Ureter (tissue), 1 donor: ENCODE measurements around the gene CHMP4A. TPM values are rescaled to one million over a fixed set of nuclear protein-coding genes. Genes with fewer than 3 reads are reported as not detected.
A peak's percentile ranks its signal among the peaks of the same experiment; 100 is the strongest.

Source experiments
- DNase-seq: peaks from one replicate; pipeline ENCODE4 v3.0.0-alpha.2; 2020; ENCODE audit warnings: low spot score
- total RNA-seq: library from RNA; stranded (reverse); gene quantifications from one replicate; pipeline ENCODE4 v1.2.4, GENCODE V29; 2023
- donor health status: DM: yes; HTN: yes; CAD: no.

The CHMP4A gene
- total RNA-seq, 1 donor from 2014 or later: 58.6 TPM

DNA sequence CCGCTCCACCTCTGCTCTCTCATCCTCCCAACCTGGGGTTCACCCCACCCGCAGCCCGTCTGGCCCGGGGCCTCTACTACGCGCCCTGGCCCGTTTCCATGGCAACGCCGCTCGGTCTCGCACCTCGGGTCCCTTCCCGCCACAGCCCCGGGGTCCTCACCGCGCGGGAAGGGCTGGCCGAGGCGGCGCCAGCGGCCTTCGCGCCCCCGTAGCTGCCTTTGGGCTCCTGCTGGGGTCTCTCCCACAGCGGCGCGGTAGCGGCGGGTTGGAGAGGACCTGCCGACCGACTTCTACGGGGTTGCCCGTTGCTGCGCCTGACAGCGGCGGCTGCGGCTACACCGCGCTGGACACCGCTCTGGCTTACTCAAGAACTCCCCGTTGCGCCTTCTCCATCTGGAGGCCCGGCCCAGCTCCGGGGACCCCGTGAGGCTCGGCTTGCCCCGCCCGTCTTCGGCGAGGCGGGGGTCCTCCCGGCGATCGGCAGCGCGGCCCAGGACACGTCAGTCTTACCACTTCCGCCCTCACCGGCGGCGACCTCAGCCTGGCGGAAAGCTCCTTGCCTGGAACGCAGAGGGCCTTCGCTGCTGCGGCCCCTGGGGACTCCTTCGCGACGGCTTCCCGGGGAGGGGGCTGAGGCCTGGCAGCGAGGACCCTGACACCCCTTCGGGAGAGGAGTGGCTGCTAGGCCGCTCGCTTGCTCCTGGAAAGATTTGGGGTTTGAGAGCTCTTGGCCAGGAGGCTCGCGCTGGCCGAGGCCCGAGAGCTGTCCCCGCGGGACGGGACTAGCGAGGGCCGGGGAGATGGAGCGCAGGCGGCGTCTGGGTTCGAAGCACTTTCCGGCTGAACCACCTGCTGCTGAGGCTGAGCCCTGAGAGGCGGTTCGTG, 17.9 kb downstream of the CHMP4A start, which contains the start of gene TM9SF1:
Gene TM9SF1, minus strand, starts transcription at position 256 of the 885 bp plus-strand sequence. CDS start 422 bp downstream, outside the sequence.
- DNase-seq: peak; percentile 88

DNA sequence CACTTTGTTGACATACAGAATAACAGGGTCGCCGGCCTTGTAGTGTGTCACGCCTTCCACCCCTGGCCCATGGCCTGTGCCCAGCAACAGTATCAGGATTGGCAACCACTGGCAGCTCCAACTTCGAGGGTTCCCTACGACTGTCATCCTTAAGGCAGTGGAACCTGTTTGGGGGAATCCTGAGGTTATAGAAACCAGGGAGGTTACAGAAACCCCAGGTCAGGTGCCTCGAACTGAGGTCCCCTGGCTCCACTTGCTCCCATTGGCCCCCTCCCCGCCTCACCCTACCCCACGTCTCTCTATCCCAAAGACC, 18.5 kb downstream of the CHMP4A start:
- DNase-seq: no peak

DNA sequence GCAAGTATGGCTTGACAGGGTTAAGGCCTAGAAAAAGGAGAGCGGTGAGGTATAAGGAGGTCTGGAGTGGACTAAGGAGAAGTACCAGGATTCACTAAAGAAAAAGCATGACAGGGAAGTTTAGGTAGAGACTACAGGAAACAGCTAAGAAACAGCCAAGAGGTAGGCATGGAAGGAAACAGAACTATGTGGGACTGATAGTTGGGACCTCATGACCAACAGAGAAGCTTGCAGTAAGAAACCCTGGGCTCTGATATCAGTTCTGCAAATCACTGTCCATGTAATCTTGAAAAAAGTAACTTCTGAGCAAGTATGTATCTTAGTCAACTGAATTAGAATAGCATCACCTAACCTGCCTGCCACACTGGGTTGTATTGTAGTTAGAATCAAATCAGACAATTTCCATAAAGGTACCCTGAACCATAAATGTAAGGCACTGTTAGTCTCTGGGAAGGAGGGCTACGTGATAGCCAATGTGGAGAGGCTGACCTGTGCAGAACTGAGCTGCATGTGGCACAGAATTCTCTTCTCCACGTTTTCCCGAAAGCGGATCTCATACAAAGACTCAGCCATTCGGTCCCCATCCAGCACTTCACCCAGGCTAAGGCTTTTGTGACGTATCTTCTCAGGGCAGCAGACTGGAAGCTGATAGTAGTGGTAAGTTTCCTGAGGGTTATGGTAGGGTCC, 19.0 kb downstream of the CHMP4A start:
- no peak for DNase-seq

DNA sequence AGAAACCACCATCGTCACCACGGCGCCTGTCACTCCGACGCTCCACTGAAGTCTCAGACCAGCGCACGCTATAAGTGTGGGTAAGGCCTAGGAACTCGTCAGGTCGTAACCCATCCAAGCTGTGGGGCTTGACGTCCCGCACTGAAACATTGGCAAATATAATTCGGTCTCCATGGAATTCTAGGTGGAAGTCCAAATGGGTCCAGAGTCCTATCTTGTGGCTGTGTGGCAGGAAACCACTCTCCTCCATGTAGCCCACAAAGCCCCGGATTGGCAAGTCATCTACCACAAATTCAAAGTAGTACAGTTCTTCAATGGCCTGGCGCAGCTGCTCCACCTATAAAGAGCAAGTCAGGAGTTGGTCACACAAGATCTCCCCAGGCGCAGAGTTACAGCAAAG, 20.4 kb downstream of the CHMP4A start:
- no peak for DNase-seq

DNA sequence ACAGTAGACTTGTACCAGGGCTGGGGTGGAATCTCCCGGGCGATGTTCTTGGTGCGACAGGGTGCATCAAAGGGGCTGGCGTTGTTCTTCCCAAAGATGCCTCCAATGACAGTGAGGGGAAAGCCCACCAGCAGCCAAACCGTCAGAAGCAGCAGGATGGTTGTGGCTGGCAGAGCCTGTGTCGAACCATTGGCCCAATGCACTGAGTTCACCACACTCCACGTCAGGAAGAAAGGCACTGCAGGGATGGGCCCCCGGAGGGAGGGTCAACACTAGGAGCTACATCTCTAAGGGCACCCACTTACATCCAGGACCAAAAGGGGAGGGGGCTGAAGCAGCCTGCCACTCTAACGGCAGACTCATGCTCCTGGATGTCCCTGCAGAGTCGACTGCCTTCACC, 22.9 kb downstream of the CHMP4A start:
- DNase-seq: no peak

DNA sequence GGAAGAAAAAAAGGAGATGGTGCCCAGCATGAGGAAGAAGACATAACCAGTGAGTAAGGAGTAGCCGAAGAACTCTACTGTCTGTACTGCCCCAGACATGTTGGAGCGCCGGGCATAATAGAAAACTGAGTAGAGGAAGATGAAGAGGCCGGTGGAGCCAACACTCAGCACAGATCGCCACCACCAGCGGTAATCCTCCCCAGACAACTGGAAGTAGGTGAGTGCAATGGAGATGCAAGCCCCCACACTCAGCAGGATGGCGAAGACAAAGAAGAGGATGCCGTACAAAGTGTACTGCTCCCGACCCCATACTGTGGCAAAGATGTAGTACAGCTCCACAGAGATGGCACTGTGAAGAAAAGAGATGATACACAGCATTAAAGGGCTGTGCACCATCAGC, 23.8 kb downstream of the CHMP4A start:
- DNase-seq: no peak

DNA sequence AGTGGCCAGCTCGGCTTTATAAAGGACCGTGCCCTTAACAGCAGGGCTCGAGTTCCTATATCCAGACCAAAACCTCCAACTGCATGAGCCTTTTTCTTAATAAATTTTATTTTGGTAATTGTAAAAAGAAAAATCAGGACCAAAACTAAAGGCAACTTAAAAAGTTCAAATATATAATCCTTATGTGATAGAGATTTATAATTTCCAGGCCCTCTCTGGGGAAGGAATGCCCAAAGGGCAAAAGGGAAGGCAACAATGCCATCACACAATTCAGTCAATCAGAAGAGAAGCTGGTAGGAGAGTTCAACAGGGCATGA, 24.3 kb downstream of the CHMP4A start:
- DNase-seq: no peak

DNA sequence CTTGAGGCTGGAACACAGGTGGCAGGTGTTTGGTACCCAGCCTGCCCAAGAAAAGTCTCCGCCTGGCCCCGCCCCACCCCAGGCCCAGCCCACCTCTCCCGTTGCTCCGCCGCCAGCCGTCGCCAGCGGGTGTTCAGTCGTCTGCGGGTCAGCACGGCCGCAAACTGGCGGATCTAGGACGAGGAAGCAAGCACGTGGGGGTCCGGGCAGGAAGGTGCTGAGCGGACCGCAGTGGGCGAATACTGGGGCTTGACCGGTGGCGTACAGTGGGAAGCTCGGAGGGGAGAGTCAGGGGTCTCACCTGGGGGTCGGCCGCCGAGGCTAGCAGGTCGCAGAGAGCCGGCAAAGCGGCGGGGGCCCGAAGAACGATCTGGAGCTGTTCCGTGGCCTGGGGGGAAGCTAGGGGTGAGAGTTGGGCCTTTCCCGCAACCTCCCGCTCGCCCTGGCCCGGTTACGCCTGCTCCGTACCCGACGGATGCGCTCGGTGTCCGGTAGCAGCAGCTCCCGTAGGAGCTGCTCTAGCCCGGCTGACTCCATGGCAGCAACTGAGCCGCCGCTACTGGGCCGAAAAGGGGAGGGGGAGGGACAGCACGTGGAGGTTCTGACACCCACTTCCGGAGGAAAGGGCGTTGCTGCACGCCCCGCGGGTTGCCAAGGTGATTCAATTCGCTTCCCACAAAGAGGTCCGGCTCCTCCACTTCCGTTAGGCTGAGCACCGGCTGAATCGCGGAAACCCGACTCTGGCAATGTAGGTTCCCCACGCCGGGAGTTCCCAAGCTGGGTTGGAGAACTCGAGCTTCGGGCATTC, 24.8 kb downstream of the CHMP4A start, which contains the start of gene IPO4:
Gene IPO4, minus strand, starts transcription at position 566 of the 808 bp plus-strand sequence. Its CDS starts 29 bp downstream, at position 537.
- peak; percentile 98 for DNase-seq

DNA sequence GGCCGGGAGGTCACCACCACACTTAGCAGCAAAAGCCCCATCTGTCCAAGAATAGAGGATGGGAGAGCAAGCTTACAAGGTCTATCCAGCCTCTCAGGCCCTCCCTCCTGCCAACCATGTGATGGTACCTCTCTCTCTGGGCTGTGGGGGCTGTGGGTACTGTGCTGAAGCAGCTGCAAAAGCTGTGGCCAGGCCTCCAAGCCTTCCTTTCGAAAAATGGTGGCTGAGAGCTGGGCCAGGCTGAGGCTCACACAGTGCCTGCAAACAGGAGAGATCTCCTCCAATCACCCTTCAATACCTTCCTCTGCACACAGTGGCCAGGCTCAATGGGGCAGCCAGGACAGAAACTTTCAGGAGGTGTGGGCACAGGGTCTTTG, 25.8 kb downstream of the CHMP4A start:
- DNase-seq: no peak

DNA sequence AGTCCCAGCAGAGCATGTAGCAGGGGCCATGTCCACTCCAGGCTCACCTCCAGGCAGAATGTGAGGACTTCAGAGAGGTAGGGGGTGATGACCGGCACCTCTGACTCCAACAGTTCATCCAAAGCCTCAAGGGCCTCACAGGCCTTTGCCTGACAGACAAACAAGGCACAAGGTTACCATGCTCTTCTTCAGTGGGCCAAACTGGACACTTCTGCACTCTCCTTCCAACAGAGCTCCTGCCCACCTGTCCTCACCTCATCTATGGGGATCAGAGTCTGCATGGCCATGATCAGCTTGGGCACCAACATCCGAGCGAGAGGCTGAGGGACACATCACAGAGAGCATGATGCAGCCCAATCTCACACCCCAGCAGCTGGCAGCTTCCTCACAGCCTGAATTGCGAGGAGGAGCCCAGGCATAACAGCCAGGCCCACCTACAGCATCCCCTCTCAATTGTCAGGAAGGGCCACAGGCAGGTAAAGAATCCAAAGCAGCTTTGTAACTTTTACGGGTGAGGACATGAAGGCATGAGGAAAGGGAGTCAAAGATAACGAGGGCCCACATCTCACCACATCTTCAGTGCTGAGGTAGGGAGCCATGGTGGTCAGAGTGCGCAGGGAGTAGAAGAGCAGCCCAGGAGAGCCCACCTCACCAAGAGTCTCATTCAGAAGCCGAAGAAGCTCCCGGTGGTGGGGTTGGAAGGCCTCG, 26.3 kb downstream of the CHMP4A start:
- DNase-seq: no peak

DNA sequence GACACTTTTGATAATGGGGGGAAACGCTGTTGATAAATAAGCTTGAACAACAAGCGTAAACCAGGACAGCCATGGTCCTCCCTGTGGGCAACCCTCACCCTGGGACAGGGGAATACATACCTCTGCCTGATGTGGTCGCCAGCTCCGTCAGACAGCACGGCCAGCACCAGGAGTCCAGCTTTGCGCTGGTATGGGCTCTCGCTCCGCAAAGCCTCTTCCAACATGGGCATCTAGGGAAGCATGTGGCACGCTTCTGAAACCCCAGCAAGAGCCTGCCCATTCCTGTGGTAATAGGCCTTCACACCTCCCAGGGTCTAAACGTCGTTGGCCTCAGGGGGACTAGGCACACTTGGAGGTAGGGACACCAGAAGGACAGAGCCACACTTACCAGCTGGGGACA, 27.5 kb downstream of the CHMP4A start:
- DNase-seq: no peak

DNA sequence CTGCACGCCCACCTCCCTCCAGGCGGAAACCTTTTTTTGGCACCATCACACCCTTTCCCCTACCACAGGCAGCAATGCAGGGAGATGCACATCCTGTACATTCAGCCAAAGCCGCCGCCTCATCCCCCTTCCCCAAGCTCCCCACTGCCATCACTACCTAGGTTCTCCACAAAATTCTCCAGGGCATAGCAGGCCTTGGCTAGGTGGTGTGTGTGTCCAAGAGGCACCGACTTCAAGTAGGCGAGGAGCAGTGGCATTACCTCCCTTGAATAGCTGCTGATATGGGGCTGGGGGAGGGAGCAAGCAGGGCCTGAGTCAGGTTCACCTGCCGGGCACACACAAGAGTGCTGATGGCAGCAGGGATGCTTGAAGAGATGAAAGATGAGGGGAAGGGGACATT, 28.3 kb downstream of the CHMP4A start:
- no peak for DNase-seq

DNA sequence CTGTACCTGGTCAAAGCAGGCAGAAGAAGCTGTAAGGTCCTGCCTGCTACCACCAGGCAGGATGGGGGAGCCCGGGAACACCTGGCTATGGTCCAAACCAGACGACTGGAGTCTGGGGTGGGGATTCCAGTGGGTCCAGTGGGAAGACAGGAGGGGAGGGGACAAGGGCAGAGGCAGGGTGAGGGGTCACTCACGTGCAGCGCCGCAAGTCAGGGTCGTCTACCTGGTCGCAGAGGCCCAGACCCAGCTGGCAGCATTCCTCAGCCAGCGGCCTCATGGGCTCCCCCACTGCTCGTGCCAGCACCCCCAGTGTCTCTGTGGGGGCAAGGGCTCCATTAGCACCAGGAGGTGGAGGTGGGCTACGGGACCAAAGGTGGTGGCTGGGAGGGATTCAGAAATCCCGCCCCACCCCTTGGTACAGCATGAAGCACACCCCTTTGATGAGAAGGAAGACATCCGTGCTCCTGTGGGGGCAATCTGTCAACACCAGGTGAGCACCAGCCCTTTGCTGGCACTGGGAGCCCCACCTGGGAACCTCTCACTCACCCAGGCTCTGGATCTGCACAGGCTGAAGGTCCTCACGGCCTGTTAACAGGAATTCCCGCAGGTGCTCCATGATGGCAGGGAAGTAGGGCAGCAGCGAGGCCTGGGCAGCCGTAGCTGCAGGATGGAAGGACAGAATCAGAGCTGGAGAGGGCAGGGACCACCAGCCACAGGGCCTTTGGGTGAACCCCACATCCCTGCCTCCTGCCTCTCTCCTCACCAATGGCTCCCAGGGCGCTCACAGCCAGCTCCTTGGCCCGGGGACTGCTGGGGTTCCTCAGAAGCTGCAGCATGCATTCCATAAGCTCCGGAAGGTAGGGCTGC, 29.0 kb downstream of the CHMP4A start:
- no peak for DNase-seq

DNA sequence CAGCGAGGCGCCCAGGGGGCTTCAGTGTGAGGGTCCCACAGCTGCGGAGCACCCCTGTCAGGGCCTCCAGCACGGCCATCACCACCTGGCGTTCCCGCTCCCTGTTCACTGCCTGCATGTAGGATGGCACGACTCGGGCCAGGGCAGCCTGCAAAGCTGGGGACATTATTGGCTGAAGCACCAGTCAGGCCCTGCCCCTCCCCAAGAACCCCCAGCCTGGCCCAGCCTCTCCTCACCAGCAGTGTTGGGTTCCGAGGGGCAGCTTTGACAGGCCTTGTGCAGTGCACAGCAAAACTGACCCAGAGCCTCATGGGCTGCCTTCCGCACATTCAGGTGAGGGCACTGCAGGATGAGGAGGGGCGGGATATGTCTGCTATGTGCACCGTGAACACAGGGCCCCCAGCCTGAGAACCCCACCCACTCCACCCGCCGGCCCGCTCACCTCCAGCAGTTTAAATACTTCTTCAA, 30.2 kb downstream of the CHMP4A start:
- DNase-seq: no peak

DNA sequence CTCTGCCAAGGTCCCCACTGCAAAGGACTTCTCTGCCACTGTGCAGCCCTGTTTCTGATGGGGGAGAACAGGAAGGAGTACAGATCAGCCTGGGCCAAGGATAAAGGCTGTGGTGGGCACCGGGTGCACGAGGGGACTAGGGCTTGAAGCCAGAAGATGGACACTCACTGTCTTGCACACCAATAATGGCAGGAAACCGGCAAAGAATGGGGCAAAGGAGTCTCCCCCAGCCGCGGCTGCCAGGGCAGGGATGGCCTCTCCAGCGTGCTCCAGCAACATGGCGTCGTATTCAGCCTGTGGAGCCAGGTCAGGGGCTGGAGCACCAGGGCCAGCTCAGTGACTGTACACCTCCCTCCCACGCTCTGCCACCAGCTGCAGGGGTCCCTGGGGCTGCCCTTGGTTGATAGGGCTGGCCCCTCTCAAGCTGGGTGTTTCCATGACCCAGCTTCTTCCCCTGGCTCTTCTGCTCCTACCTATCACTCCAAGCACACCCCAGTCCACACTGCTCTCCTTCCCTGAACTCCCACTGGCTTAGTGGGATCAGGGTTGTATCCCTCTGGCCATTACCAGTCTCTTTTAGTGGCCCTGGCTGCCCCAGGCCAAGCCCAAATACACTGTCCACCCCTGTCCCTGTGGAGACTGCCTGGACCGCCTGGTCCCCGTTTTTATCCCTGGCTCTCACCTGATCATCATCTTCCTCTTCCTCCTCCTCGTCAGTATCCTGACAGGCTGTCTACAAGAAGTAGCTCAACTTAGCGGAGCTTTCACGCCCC, 31.0 kb downstream of the CHMP4A start:
- no peak for DNase-seq

DNA sequence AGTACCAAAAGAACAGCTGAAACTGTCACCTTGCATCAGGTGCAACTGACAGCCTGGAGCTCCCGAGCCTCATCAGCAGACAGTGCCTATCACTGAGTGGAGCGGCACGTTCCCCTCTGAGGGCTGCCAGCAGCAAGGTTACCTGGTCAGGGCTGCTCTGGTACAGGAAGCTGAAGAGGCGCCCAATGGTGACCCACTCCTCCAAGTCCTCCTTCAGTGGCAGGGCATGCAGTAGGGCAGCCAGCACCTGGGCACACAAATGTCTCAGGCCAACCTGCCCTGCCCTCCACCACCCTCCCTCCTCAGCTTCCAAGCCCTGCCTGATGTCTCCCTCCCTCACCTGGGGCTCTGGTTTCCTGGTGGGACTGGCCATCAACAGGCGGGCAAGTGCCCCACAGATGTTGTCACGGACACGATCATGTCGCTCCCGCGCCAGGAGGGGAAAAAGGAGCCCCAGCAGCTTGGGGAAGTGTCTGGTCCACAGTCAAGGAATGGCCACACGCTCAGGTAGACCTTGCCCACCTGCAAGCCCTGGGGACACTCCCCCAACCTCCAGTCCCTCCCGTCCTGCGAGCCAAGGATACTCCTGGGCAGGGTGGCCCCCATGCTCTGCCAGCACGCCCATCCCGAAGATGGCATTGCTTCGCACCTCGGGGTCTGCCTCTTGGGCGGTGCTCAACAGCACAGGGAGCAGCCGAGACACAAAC, 31.8 kb downstream of the CHMP4A start:
- no peak for DNase-seq

DNA sequence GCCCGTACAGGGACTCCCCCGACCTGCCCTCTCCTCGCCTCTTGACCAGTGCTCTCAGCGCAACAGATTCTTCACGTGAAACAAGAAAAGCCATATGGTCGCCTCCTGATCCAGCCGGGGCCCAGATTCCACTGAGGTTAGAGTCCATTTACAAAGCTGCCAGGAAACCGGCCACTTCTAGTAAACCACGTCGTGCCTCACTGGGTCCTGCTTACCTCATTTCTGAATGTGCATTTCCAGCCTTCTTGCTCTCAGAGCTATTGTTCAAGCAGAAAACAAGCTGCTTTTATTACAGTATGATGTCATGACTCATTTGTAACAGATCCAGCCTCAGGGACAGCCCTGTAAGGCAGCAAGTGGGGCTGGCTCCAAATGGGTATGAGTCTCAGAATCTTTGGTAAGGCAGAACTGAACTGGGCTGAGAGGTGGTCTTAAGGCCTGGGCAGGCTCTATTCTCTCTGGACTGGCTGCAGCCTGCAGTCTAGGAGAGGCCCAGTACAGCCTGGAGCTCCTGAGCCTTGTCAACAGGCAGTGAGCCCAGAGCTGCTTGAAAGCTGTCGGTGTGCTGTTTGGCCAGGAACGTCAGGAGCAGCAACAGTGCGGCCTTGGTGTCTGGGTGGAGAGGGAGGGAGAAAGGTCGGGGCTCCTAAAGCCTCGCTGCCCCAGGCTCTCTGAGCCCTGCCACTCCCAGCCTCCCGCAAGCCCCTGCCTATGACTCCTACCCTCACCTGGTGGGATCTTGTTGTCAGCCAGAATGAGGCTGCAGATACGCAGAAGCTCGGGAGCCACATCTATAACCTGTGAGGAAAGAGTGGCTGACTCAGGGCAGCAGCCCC, 33.1 kb downstream of the CHMP4A start:
- DNase-seq: no peak

DNA sequence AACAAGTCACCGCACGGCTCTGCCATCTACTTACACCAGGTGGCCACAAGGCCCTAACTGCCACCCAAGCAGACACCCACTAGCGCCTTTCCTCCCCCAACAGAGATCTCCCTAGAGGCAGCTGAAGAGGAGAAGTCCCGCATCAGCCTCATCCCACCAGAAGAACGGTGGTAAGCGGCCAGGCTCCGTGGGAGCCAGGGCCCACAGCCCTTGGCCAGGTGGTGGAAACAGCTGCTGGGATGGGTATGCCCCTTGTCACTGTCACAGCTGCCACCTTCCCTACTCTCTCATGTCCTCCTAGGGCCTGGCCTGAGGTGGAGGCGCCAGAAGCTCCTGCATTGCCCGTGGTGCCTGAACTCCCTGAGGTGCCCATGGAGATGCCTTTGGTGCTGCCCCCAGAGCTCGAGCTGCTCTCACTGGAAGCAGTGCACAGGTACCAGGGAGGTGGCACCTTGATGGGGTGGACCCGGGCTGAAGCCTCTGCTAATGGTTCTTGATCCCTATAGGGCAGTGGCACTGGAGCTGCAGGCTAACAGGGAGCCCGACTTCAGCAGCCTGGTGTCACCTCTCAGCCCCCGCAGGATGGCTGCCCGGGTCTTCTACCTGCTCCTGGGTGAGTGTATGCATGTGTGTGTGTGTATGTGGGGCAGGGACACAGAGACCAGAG, 33.9 kb downstream of the CHMP4A start:
- no peak for DNase-seq
